Measurements from ENCODE around the gene HERC2.

HERC2 gene

DNA sequence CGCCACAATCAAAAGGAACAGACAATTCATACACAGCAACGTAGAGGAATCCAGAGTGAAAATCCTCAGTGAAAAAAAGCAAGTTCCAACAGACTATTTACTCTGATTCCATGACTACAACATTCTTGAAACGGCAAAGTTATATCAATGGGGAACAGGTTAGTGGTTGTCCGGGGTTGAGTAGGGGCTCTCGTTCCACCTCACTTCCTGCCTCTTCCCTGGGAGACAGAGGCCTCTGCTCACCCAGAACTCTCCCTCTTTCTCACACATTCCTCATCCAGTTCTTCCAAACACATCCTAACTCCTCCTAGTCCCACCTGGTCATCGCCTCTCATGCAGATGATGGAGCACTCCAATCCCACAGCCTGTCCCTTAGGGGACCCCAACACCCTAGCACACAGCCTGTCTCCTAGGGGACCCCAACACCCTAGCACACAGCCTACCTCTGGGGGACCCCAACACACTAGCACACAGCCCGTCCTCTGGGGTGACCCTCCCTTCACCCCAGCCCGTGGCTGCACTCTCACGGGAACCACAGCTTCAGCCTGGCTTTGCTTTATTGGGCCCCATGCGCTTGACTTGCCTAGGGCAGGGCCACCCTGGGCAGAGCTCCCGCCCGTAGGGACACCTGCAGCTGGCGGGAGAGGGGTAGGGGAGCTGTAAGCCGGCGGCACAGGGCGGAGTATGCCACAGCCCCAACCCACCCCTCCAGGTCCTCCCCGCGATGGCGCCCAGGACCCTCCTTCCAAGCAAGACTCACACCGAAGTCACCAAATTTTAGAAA is 228.0 kb downstream of the HERC2 start:
- no peak for DNase-seq

DNA sequence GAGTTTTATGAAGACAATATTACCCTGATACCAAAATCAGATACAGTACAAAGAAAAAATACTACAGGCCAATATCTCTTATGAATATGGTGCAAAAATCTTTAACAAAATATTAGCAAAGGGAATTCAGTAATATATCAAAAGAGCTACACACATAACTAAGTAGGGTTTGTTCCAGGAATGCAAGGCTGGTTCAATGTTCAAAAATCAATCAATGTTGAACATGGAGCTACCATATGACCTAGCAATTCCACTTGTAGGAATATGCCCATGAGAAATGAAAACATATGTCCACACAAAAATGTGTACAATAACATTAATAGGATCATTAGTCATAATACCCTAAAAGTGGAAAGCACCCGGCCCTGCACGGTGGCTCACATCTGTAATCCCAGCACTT is 230.7 kb downstream of the HERC2 start:
- DNase-seq: no peak

DNA sequence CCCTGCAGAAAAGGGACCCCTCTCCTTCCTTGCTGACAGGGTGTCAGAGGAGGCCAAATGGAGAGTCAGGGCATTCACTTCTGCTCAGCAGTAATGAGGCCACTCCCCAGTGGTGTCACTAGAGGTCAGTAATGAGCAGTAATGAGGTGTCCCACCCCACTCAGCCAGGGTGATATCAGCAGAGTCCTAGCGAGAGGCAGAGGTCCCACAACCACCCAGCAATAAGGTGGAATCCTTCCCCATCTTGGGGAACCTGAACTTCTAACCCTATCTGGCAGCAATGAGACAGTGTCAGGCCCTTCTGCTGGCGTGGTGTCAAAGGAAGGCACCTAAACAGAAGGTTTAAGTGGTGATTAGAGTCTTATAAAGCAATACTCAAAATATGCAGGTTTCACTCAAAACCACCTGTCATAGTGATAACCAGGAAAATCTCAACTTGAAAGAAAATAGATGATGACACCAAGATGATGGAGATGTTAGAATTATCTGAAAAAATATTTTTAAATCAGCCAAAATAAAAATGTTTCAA is 235.7 kb downstream of the HERC2 start:
- peak; percentile 84 for DNase-seq

DNA sequence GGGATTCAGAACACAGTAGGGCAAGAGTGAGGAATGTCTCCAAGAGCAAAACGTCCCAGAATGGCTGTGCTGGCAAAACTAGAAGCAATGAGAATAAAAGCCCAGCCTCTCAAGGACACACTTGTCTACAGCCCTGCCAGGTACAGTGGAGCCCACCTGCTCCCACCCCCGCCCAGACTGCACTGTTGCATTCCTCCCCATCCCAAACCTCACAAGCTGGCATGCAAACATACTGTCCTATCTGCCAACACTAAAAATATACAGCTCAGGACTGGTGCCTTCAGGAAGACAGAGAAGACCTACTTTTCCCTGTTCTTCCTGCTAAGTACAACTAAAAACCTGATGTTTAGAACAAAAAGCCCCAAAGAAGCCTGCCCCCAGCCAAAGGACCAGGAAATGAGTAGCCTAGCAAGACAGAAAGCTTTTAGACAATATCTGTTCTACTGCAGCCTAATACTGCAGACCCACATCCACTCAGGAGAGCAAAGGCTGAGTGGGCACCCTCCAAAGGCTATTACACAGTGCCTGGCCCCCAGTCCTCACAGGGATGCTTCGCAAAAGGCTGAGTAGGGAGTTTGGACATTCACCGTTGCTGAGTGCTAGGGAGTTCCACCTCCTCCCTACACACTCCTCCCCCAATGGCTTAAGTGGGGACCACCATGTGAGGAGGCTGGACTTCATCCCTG is 236.3 kb downstream of the HERC2 start:
- no peak for DNase-seq

DNA sequence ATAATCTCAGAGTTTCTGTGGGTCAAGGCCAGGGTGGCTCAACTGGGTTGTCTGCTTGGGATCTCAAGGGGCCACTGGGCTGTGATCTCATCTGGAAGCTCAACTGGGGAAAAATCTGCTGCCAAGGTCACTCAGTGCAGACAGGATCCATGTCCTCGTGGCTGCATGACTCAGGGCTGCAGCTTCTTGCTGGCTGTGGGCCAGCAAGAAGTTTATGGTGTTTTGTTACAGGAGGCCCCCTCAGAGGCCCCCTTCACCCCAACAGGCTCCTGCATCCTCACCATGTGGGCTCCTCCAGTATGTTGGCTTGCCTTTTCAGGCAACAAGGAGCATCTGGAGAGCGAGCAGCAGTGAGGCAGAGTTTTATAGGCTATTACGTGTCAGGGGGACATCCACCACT is 237.4 kb downstream of the HERC2 start:
- DNase-seq: no peak

DNA sequence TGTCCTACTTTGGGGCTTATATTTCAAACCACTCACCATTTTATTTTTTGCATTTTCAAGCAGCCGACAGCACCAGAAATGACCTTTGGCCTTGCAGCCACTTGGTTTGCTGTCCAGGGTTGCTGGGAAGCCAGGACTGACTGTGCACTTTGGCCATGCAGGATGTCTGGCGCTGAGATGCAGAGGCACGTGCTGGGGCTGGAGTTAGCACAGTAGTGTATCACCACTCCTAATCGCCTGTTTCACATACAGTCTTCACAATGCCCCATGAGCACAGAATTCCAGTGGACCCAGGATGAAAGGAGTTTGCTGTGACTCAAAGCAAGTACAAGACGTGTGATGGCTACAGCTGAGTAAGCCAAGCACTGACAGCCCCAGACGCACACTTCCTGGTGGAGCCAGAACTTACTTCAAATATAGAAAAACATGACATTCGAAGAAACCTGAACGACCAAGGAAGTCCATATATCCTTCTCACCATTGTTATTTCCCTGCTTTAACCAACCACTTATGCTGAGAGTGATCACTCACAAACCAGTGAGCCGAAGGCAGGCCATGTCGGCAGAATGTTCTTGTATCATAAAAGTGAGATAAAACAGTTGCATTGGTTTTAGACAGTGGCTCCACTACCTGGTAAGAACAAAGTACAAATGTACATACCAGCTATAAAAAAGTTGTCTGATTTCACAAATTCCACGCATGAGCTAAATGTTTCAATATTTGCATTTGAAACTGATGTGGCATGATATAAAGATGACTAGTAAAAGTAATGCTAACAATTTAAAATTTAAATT is 238.9 kb downstream of the HERC2 start:
- no peak for DNase-seq

DNA sequence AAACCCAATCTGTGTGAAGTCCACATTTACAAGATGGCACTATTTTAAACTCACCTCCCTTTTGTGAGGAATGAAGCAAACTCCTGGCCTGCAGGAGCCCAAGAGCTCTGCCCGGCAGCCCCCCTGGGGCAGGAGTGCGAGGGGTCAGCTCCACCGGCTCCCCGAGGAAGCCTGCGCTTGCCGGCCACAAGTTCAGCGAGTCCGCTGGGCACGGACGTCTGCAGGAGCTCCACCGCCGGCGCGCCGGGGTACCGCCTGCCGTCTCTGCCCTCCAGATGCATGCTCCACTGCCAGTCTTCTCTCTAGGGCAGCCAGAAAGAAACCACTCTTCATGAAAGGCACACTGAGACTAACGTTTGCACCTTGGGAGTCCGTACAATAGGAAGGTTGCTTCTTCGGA is 240.4 kb downstream of the HERC2 start:
- DNase-seq: no peak

DNA sequence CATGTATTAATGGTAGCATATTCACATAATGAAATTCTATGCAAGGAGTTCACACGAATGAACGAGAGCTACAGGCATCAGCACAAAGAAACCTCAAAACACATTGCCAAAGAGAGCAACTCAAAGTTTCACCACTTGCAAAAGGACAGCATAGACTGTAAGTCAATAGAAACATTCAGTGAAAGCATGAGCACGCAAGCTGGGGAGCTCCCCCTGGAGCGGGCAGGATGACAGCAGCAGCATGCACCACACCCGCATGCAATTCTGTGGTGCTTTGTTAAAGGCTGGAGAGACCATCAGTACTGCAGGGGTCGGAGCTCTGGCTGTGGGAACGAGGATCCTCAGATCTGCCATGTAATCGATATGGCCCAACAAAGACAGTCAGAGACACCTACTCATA is 241.6 kb downstream of the HERC2 start:
- no peak for DNase-seq

DNA sequence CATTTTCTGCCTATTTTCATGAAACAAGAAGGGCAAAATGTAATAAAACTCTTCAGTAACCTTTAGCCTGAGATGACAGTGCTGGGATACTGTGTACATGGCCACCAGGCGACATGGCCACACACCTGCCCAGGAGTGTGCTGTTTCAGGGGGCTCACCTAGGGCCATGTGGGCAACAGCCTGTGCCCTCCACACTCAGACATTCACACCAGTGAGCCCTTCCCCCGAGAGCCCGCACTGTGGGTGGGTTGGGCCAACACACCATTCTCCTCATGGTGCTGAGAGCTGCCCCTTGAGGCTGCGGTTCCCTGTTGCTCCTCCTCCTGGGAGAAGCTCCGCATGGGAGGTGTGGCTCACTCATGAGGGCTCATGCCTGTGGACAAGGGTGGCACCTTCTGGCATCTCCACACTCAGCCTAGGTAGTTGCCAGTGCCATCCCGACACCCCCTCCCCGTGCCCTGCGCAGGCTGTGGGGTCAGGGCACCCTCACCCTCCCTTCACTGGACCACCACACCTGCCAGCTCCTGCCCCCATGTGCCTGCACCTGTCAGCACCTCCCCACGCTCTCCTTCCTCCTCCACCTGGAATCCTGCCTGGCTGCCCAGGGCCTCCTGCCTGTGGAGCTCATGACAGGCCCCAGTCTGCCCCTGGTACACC is 242.5 kb downstream of the HERC2 start:
- DNase-seq: no peak

DNA sequence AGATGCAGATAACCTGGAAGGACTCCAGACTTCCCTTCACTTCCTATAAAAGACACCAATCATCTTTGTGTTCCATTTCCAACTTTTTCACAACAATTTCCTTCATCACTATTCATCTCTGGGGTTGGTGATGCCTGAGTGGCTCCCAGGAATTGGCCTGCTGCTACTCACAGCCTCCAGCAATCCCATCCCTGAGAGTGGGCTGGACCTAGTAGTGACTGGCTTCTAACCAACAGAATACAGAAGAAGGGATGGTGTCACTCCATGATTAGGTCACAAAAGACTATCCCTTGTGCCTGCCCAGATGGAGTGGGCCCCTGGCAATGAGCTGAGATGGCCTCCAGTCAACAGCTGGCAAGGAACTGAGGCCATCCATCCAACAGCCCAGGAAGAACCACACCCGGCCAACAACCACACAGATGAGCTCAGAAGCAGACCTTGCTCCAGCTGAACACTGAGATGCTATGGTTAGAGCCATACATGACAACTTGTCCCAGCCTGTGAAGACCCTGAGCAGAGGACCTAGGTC is 243.7 kb downstream of the HERC2 start:
- no peak for DNase-seq

DNA sequence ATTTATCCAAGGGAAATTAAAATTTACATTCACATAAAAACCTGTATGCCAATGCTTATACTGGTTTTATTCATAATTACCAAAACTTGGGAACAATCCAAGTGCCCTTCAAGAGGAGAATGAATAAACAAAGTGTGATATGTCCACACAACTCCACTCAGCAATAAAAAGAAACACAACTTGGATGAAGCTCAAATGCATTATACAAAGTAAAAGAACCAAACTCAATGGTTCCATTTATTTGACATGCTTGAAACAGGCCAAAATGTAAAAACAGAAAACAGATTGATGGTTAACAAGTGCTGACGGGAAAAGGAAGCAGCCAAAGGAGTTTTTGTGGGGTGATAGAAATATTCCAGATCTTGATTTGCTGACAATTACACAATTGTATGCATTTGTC is 246.4 kb downstream of the HERC2 start:
- no peak for DNase-seq

DNA sequence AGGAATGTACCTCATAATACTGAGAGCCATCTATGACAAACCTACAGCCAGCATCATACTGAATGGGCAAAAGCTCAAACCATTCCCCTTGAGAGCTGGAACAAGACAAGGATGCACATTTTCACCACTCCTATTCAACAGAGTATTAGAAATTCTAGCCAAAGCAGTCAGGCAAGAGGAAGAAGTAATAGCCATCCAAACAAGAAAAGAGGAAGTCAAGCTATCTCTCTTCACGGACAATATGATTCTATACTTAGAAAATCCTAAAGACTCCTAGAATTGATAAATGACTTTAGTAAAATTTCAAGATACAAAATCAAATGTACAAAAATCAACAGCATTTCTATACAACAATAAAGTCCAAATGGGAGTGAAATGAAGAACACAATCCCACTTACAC is 253.0 kb downstream of the HERC2 start:
- peak; percentile 68 for DNase-seq

DNA sequence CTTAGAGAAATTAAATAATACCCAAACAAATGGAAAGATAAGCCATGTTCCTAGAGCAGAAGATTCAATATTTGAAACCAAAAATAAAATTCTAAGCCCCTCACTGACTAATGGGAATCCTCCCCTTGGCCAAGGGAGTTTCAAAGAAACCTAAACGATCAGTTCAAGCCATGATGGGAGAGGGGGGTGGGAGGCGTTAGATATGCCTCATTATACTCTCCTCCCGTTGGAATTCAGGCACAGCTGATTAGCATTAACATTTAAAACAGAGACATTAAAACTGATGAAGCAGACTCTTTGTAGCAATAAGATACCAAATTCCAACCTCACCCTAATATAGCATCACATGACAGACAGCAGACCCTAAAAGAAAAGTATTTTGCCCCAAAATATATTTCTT is 255.7 kb downstream of the HERC2 start:
- no peak for DNase-seq

All from OCI-M1 (cell line).